ENCODE measurements around the gene NCAPG2. TPM values are rescaled to one million over a fixed set of nuclear protein-coding genes. Genes with fewer than 3 reads are reported as not detected.

NCAPG2 gene
- total RNA-seq, 1 experiment from 2014 or later: 99.5 TPM

GRCh38 chr7:158727690-158728089 lies 23.1 kb upstream of the NCAPG2 start:
- Histone ChIP-seq H3K4me2 (no peak overlapping the region), H3K4me1 (replicated peaks; ENCODE audit: insufficient read depth) (no peaks in the 10 kb centered on the region), H3K9me3 (ENCODE audit: insufficient read depth, low read depth) (no peaks in the 10 kb centered on the region), H4K20me1 (ENCODE audit: insufficient read depth) (no peaks in the 10 kb centered on the region), H3K4me3 (no peak overlapping the region), H3K79me2 (ENCODE audit: low read depth) (no peaks in the 10 kb centered on the region), H3K27me3 (ENCODE audit: insufficient read depth, low read depth) (no peaks in the 10 kb centered on the region), H3F3A (ENCODE audit: insufficient read depth, low read depth) (peaks cover 25% of the 10 kb centered on the region), H3K27ac (no peak overlapping the region), H3K9me2 (ENCODE audit: insufficient read depth) (no peaks in the 10 kb centered on the region), H2AFZ (no peak overlapping the region), H3K36me3 (ENCODE audit: low read depth) (peaks cover 8% of the 10 kb centered on the region)
- intact Hi-C loops (cut with micrococcal nuclease; ENCODE audit: unreplicated experiment): no loop called here
- ChIA-PET POLR2A (ENCODE audit: unreplicated experiment) (no interaction called here), CTCF (no interaction called here)
- DNase-seq: no peak
- no peak for TF ChIP-seq EZH2 (IDR thresholded peaks at IDR 0.05; ENCODE audit: low read depth)
- TF ChIP-seq CTCF (conservative IDR thresholded peaks at IDR 0.05): no peak
- no TSS peak for BruUV-seq (replicated peaks)

GRCh38 chr7:158726277-158726807 lies 21.7 kb upstream of the NCAPG2 start:
- no peaks in the 10 kb centered on the region for H3K9me3 ChIP-seq (ENCODE audit: insufficient read depth, low read depth)
- TF ChIP-seq CTCF (conservative IDR thresholded peaks at IDR 0.05) (no peak), EZH2 (IDR thresholded peaks at IDR 0.05; ENCODE audit: low read depth) (no peak)
- no peaks in the 10 kb centered on the region for H4K20me1 ChIP-seq (ENCODE audit: insufficient read depth)
- H3K79me2 ChIP-seq (ENCODE audit: low read depth): no peaks in the 10 kb centered on the region
- H3K4me2 ChIP-seq: no peak overlapping the region
- no peaks in the 10 kb centered on the region for H3K27me3 ChIP-seq (ENCODE audit: insufficient read depth, low read depth)
- intact Hi-C loops (cut with micrococcal nuclease; ENCODE audit: unreplicated experiment): no loop called here
- POLR2A ChIA-PET (ENCODE audit: unreplicated experiment): interaction anchor here (0.5 to 0.6 kb wide), 2 partner anchors 8 to 129 kb away, joined by 3 read pairs; no protein-coding TSS in a partner anchor
- no peak overlapping the region for H3K4me3 ChIP-seq
- no peaks in the 10 kb centered on the region for H3K4me1 ChIP-seq (replicated peaks; ENCODE audit: insufficient read depth)
- no TSS peak for BruUV-seq (replicated peaks)
- no peaks in the 10 kb centered on the region for H3K36me3 ChIP-seq (ENCODE audit: low read depth)
- H2AFZ ChIP-seq: no peak overlapping the region
- H3F3A ChIP-seq (ENCODE audit: insufficient read depth, low read depth): peaks cover 15% of the 10 kb centered on the region; the same call in 1 of the 2 replicates
- no peak overlapping the region for H3K27ac ChIP-seq
- DNase-seq: no peak
- CTCF ChIA-PET: no interaction called here
- no peaks in the 10 kb centered on the region for H3K9me2 ChIP-seq (ENCODE audit: insufficient read depth)

GRCh38 chr7:158725506-158725800 lies 20.8 kb upstream of the NCAPG2 start:
- CTCF ChIA-PET: no interaction called here
- Histone ChIP-seq H3K4me1 (replicated peaks; ENCODE audit: insufficient read depth) (no peaks in the 10 kb centered on the region), H3K27ac (no peak overlapping the region), H4K20me1 (ENCODE audit: insufficient read depth) (no peaks in the 10 kb centered on the region), H3K9me2 (ENCODE audit: insufficient read depth) (no peaks in the 10 kb centered on the region), H3K4me3 (no peak overlapping the region), H3K79me2 (ENCODE audit: low read depth) (no peaks in the 10 kb centered on the region), H3K9me3 (ENCODE audit: insufficient read depth, low read depth) (no peaks in the 10 kb centered on the region), H3F3A (ENCODE audit: insufficient read depth, low read depth) (peaks cover 8% of the 10 kb centered on the region; the same call in 1 of the 2 replicates), H3K4me2 (no peak overlapping the region), H2AFZ (no peak overlapping the region), H3K27me3 (ENCODE audit: insufficient read depth, low read depth) (no peaks in the 10 kb centered on the region), H3K36me3 (ENCODE audit: low read depth) (no peaks in the 10 kb centered on the region)
- DNase-seq: no peak
- BruUV-seq (replicated peaks): no TSS peak
- POLR2A ChIA-PET (ENCODE audit: unreplicated experiment): no interaction called here
- TF ChIP-seq EZH2 (IDR thresholded peaks at IDR 0.05; ENCODE audit: low read depth) (no peak), CTCF (conservative IDR thresholded peaks at IDR 0.05) (no peak)
- intact Hi-C loops (cut with micrococcal nuclease; ENCODE audit: unreplicated experiment): no loop called here
